Measurements from ENCODE around the gene TECTA. TPM values are rescaled to one million over a fixed set of nuclear protein-coding genes. Genes with fewer than 3 reads are reported as not detected.

The TECTA gene
- total RNA-seq, 2 experiments from 2014 or later, result 0.22 to 0.42 TPM

DNA sequence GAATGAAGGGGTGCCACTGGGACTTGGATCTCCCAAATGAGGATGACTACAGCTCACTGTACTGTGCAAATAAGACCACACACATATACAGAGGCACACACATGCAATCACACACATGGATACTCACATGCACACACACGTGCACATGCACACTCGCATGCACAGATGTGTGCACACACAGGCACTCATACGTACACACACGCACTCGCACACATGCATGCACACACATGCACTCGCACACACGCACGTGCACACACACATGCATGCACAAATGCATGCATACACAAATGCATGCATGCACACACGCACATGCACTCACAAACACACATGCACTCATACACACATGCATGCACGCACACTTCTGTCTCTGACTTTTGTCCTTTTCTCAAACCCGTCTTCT lies 36.0 kb downstream of the TECTA start:
- no peaks in the 10 kb centered on the region for H3K27me3 ChIP-seq (ENCODE audit: control insufficient read depth in 1 of 2, insufficient read depth in 2 of 2, low read length in 2 of 2)
- H3K36me3 ChIP-seq (ENCODE audit: insufficient read depth, low read length), result no peaks in the 10 kb centered on the region
- H3K4me3 ChIP-seq (ENCODE audit: low read length), result no peak overlapping the region
- POLR2A ChIA-PET, result no interaction called here
- no peaks in the 10 kb centered on the region for H3K4me1 ChIP-seq (ENCODE audit: insufficient read depth, low read length)
- Mint-ChIP-seq H3K4me1 (ENCODE audit: low read depth) (no peaks in the 10 kb centered on the region), H3K9me3 (no peaks in the 10 kb centered on the region), H3K4me3 (no peak overlapping the region), H3K27ac (no peak overlapping the region), H3K27me3 (no peaks in the 10 kb centered on the region), H3K36me3 (ENCODE audit: low read depth) (no peaks in the 10 kb centered on the region)
- H3K27ac ChIP-seq (ENCODE audit: low read depth in 1 of 2, low read length in 2 of 2), result no peak overlapping the region
- TF ChIP-seq CTCF (IDR thresholded peaks at IDR 0.05), result no peak
- no peak for DNase-seq
- H3K9me3 ChIP-seq (ENCODE audit: control insufficient read depth in 1 of 2, insufficient read depth in 1 of 2, low read length in 2 of 2), result no peaks in the 10 kb centered on the region
- intact Hi-C loops (cut with DNase I, micrococcal nuclease), result no loop called here
- CTCF ChIA-PET, result no interaction called here
- ATAC-seq (ENCODE audit: poor library complexity), result no peak

DNA sequence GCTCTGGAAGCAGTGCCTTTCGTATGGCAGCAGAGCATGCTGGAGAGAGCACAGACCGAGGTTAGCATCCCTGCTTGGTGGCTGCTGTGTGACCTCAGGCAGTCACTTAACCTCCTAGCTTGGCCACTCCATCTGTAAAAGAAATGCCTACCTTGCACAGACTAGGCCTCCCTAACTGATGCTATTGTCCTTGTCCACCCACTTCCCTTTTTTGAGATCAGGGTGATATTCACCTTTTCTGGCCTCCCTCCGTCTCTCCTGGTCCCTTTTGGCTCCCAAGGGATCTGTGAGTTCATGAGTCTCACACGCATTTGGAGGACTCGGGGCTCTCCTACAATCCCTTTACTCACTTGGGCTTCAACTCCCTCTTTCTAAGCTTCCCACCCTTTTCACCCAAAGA lies 37.2 kb downstream of the TECTA start:
- Mint-ChIP-seq H3K36me3 (ENCODE audit: low read depth) (no peaks in the 10 kb centered on the region), H3K4me3 (no peak overlapping the region), H3K27ac (no peak overlapping the region), H3K27me3 (no peaks in the 10 kb centered on the region), H3K9me3 (no peaks in the 10 kb centered on the region), H3K4me1 (ENCODE audit: low read depth) (no peaks in the 10 kb centered on the region)
- intact Hi-C loops (cut with DNase I, micrococcal nuclease), result no loop called here
- Histone ChIP-seq H3K27me3 (ENCODE audit: control insufficient read depth in 1 of 2, insufficient read depth in 2 of 2, low read length in 2 of 2) (no peaks in the 10 kb centered on the region), H3K4me1 (ENCODE audit: insufficient read depth, low read length) (no peaks in the 10 kb centered on the region), H3K36me3 (ENCODE audit: insufficient read depth, low read length) (no peaks in the 10 kb centered on the region), H3K4me3 (ENCODE audit: low read length) (no peak overlapping the region), H3K9me3 (ENCODE audit: control insufficient read depth in 1 of 2, insufficient read depth in 1 of 2, low read length in 2 of 2) (no peaks in the 10 kb centered on the region), H3K27ac (ENCODE audit: low read depth in 1 of 2, low read length in 2 of 2) (no peak overlapping the region)
- no peak for TF ChIP-seq CTCF (IDR thresholded peaks at IDR 0.05)
- ATAC-seq (ENCODE audit: poor library complexity) (no peak), DNase-seq (no peak)
- ChIA-PET POLR2A (no interaction called here), CTCF (interaction anchor here (0.9 kb wide), 1 partner anchor 9 kb away, joined by 3 read pairs; no protein-coding TSS in a partner anchor)

GRCh38 chr11:121140369-121140768 lies 39.3 kb downstream of the TECTA start:
- POLR2A ChIA-PET, result no interaction called here
- Histone ChIP-seq H3K27me3 (ENCODE audit: control insufficient read depth in 1 of 2, insufficient read depth in 2 of 2, low read length in 2 of 2) (no peaks in the 10 kb centered on the region), H3K27ac (ENCODE audit: low read depth in 1 of 2, low read length in 2 of 2) (no peak overlapping the region), H3K4me3 (ENCODE audit: low read length) (no peak overlapping the region), H3K4me1 (ENCODE audit: insufficient read depth, low read length) (no peaks in the 10 kb centered on the region), H3K9me3 (ENCODE audit: control insufficient read depth in 1 of 2, insufficient read depth in 1 of 2, low read length in 2 of 2) (no peaks in the 10 kb centered on the region), H3K36me3 (ENCODE audit: insufficient read depth, low read length) (no peaks in the 10 kb centered on the region)
- no peak for TF ChIP-seq CTCF (IDR thresholded peaks at IDR 0.05)
- Mint-ChIP-seq H3K4me3 (no peak overlapping the region), H3K4me1 (ENCODE audit: low read depth) (no peaks in the 10 kb centered on the region), H3K36me3 (ENCODE audit: low read depth) (no peaks in the 10 kb centered on the region), H3K27ac (no peak overlapping the region), H3K27me3 (no peaks in the 10 kb centered on the region), H3K9me3 (no peaks in the 10 kb centered on the region)
- CTCF ChIA-PET, result no interaction called here
- ATAC-seq (ENCODE audit: poor library complexity) (no peak), DNase-seq (no peak)
- intact Hi-C loops (cut with DNase I, micrococcal nuclease), result no loop called here

Measured in CD4-positive, alpha-beta T cell (primary cell).